Amniotic stem cell (primary cell): ENCODE results near the gene PSD.
A peak's percentile ranks its signal among the peaks of the same experiment; 100 is the strongest.

Experiments used
- DNase-seq: peaks from one replicate; lab custom pipeline; 2025; lab: John Stamatoyannopoulos, UW

Gene PSD

GRCh38 chr10:102403115-102403514 lies 15.5 kb downstream of the PSD start:
- no peak for DNase-seq

- DNase-seq = no peak
These were observed 16.1 kb downstream of the PSD start for GRCh38 chr10:102402512-102402896.

- DNase-seq = no peak
These were observed 16.7 kb downstream of the PSD start for GRCh38 chr10:102401735-102402511.

- no peak for DNase-seq
These were observed 17.3 kb downstream of the PSD start for GRCh38 chr10:102401342-102401654.

GRCh38 chr10:102400598-102401341 lies 17.8 kb downstream of the PSD start:
- DNase-seq = no peak

- DNase-seq = no peak
These were observed 18.5 kb downstream of the PSD start for GRCh38 chr10:102400076-102400475.

- no peak for DNase-seq
These were observed 19.2 kb downstream of the PSD start for GRCh38 chr10:102399217-102400021.

- no peak for DNase-seq
These were observed 20.2 kb downstream of the PSD start for GRCh38 chr10:102398172-102399020.

- DNase-seq = no peak
These were observed 21.1 kb downstream of the PSD start for GRCh38 chr10:102397222-102398171.

GRCh38 chr10:102396730-102397151 lies 21.8 kb downstream of the PSD start:
- DNase-seq = no peak

- no peak for DNase-seq
These were observed 22.3 kb downstream of the PSD start for GRCh38 chr10:102396317-102396650.

- DNase-seq = peak; percentile 79
These were observed 22.9 kb downstream of the PSD start, which contains the start of gene NFKB2 for GRCh38 chr10:102395400-102396316. TSS of gene NFKB2 (plus strand) at chr10:102395705. CDS start at chr10:102395960, 255 bp downstream.

- DNase-seq = no peak
These were observed 23.7 kb downstream of the PSD start for GRCh38 chr10:102394801-102395399.

GRCh38 chr10:102394079-102394800 lies 24.3 kb downstream of the PSD start:
- DNase-seq = peak; percentile 86

GRCh38 chr10:102393411-102394078 lies 25.0 kb downstream of the PSD start:
- no peak for DNase-seq

- no peak for DNase-seq
These were observed 26.3 kb downstream of the PSD start for GRCh38 chr10:102392306-102392705.

GRCh38 chr10:102389894-102390293 lies 28.7 kb downstream of the PSD start:
- DNase-seq = no peak
